HCT116 (cell line): Measurements from ENCODE around the gene ELFN1.

Source experiments
- CTCF ChIP-seq, 3 experiments: fragments of 200-600 bp in 1 of 3; sonication (generic) in 1 of 3; IDR thresholded peaks in 2 of 3; conservative IDR thresholded peaks in 1 of 3; 2 replicates each; pipeline ENCODE4 v1.5.1; 2012 to 2017; ENCODE audit warnings: low read depth in 2 of 3, low read length in 2 of 3, antibody characterized with exemption in 1 of 3, borderline replicate concordance in 1 of 3, control low read depth in 1 of 3, mild to moderate bottlenecking in 1 of 3, mixed read lengths in 1 of 3, mixed run types in 1 of 3, moderate library complexity in 1 of 3; ENCODE audit not compliant: insufficient read depth in 1 of 3
- EGR1 ChIP-seq: IDR thresholded peaks from 2 replicates; pipeline ENCODE4 v1.6.1; 2012; ENCODE audit warnings: low read depth
- ELF1 ChIP-seq: IDR thresholded peaks from 2 replicates; pipeline ENCODE4 v1.6.1; 2012; ENCODE audit warnings: low read depth, borderline replicate concordance
- EZH2 ChIP-seq: fragments of 200-600 bp; sonication (generic); IDR thresholded peaks from 2 replicates; pipeline ENCODE4 v1.6.1; 2017; ENCODE audit warnings: antibody characterized with exemption, mixed run types
- EZH2phosphoT487 ChIP-seq: fragments of 200-600 bp; IDR thresholded peaks from 2 replicates; pipeline ENCODE4 v1.6.1; 2018; ENCODE audit warnings: antibody characterized with exemption, borderline replicate concordance
- MAX ChIP-seq: IDR thresholded peaks from 2 replicates; pipeline ENCODE4 v1.6.1; 2012
- POLR2A ChIP-seq: IDR thresholded peaks from 2 replicates; pipeline ENCODE4 v1.7.0; 2011; ENCODE audit warnings: borderline replicate concordance; ENCODE audit not compliant: insufficient read depth, insufficient read length; ENCODE audit errors: extremely low read depth
- POLR2AphosphoS5 ChIP-seq: IDR thresholded peaks from 2 replicates; pipeline ENCODE4 v1.6.1; 2011; ENCODE audit warnings: mild to moderate bottlenecking, low read depth, low read length, moderate library complexity
- RAD21 ChIP-seq: IDR thresholded peaks from 2 replicates; pipeline ENCODE4 v1.6.1; 2012; ENCODE audit warnings: low read depth, mild to moderate bottlenecking
- REST ChIP-seq: IDR thresholded peaks from 2 replicates; pipeline ENCODE4 v1.6.1; 2012; ENCODE audit warnings: low read depth
- SRF ChIP-seq: IDR thresholded peaks from 2 replicates; pipeline ENCODE4 v1.6.1; 2012; ENCODE audit warnings: low read depth
- TCF7L2 ChIP-seq: IDR thresholded peaks from 2 replicates; pipeline ENCODE4 v1.7.0; 2011; ENCODE audit warnings: borderline replicate concordance, inconsistent platforms; ENCODE audit not compliant: insufficient read depth, insufficient read length; ENCODE audit errors: extremely low read depth
- ZBTB33 ChIP-seq: IDR thresholded peaks from 2 replicates; pipeline ENCODE4 v1.6.1; 2011; ENCODE audit warnings: mild to moderate bottlenecking, low read length, moderate library complexity; ENCODE audit not compliant: insufficient replicate concordance; ENCODE audit errors: extremely low read depth

GRCh38 chr7:1787241-1787640 lies 117.2 kb downstream of the ELFN1 start:
- TF ChIP-seq CTCF (IDR thresholded peaks at IDR 0.05 in 2 of 3, conservative IDR thresholded peaks at IDR 0.05 in 1 of 3; ENCODE audit: borderline replicate concordance in 1 of 3, insufficient read depth in 1 of 3, low read depth in 2 of 3, low read length in 2 of 3): 0 out of 6 replicates have a peak, but pooled peaks of 2 of the 3 experiments have one; percentile 13
- no peak for TF ChIP-seq POLR2A
- TF ChIP-seq ELF1: no peak
- TF ChIP-seq POLR2AphosphoS5: no peak
- TF ChIP-seq EGR1: no peak
- no peak for TF ChIP-seq RAD21
- no peak for TF ChIP-seq TCF7L2
- TF ChIP-seq REST: no peak
- no peak for TF ChIP-seq MAX
- TF ChIP-seq EZH2: no peak
- no peak for TF ChIP-seq SRF
- TF ChIP-seq EZH2phosphoT487: no peak
- TF ChIP-seq ZBTB33: no peak
